Urothelium cell line (cell line): ENCODE measurements around the gene NRROS.

Experiments
- DNase-seq: peaks from one replicate; pipeline ENCODE4 v3.0.0; 2011; ENCODE audit warnings: low spot score, mixed read lengths
- FAIRE-seq: peaks from 2 replicates; lab custom pipeline; 2011; peaks lifted over from hg19 to GRCh38; lab: Jason Lieb, UNC

Gene NRROS

GRCh38 chr3:196645897-196646665 lies 6.6 kb downstream of the NRROS start:
- DNase-seq (no peak), FAIRE-seq (no peak)

GRCh38 chr3:196646666-196647216 lies 7.2 kb downstream of the NRROS start:
- no peak for FAIRE-seq

GRCh38 chr3:196650740-196651311 lies 11.3 kb downstream of the NRROS start:
- DNase-seq (peak; percentile 84), FAIRE-seq (peak; percentile 63)

More at GRCh38 chr3:196646666-196647216, 7.2 kb downstream of the NRROS start:
- no peak for DNase-seq

GRCh38 chr3:196651819-196652218 lies 12.3 kb downstream of the NRROS start:
- FAIRE-seq (no peak), DNase-seq (no peak)

GRCh38 chr3:196652961-196653795 lies 13.7 kb downstream of the NRROS start:
- FAIRE-seq (no peak), DNase-seq (no peak)

- FAIRE-seq: no peak
- DNase-seq: no peak
These were observed 14.7 kb downstream of the NRROS start for GRCh38 chr3:196654006-196654734.

- FAIRE-seq (no peak), DNase-seq (no peak)
These were observed 15.2 kb downstream of the NRROS start for GRCh38 chr3:196654735-196655090.

GRCh38 chr3:196655496-196655895 lies 16.0 kb downstream of the NRROS start:
- FAIRE-seq: no peak
- no peak for DNase-seq

GRCh38 chr3:196656213-196656612 lies 16.7 kb downstream of the NRROS start:
- no peak for DNase-seq
- FAIRE-seq: no peak

- FAIRE-seq (no peak), DNase-seq (no peak)
These were observed 20.4 kb downstream of the NRROS start for GRCh38 chr3:196659901-196660351.

GRCh38 chr3:196660381-196661166 lies 21.1 kb downstream of the NRROS start:
- no peak for FAIRE-seq
- DNase-seq: no peak

- no peak for FAIRE-seq
- no peak for DNase-seq
These were observed 21.9 kb downstream of the NRROS start for GRCh38 chr3:196661400-196661799.

GRCh38 chr3:196662033-196662432 lies 22.5 kb downstream of the NRROS start:
- FAIRE-seq (no peak), DNase-seq (no peak)

- DNase-seq (no peak), FAIRE-seq (no peak)
These were observed 23.4 kb downstream of the NRROS start for GRCh38 chr3:196662711-196663571.

- peak; percentile 70 for DNase-seq
- peak; percentile 17 for FAIRE-seq
These were observed 26.7 kb downstream of the NRROS start for GRCh38 chr3:196666001-196666867.

- FAIRE-seq (no peak), DNase-seq (no peak)
These were observed 27.7 kb downstream of the NRROS start for GRCh38 chr3:196667056-196667825.

GRCh38 chr3:196670339-196670738 lies 30.8 kb downstream of the NRROS start:
- no peak for DNase-seq
- no peak for FAIRE-seq
